HepG2 (cell line): ENCODE measurements around the gene ST6GALNAC2. TPM values are rescaled to one million over a fixed set of nuclear protein-coding genes. Genes with fewer than 3 reads are reported as not detected.
A peak's percentile ranks its signal among the peaks of the same experiment; 100 is the strongest.

Experiments
- CAMTA2 ChIP-seq: sonication (generic); formaldehyde crosslinking; IDR thresholded peaks from 2 replicates; pipeline ENCODE4 v1.4.0; 2020; ENCODE audit warnings: mild to moderate bottlenecking, missing genetic modification reagents, borderline replicate concordance
- DNMT1 ChIP-seq: sonication (generic); formaldehyde crosslinking; IDR thresholded peaks from 2 replicates; pipeline ENCODE4 v1.5.1; 2020; ENCODE audit warnings: mild to moderate bottlenecking, missing genetic modification reagents
- DR1 ChIP-seq: sonication (generic); formaldehyde crosslinking; IDR thresholded peaks from 2 replicates; pipeline ENCODE4 v1.8.0; 2021; ENCODE audit warnings: mild to moderate bottlenecking, missing genetic modification reagents, inconsistent platforms
- FOSL1 ChIP-seq: sonication (generic); formaldehyde crosslinking; IDR thresholded peaks from 2 replicates; pipeline ENCODE4 v1.9.0; 2021; ENCODE audit warnings: missing genetic modification reagents, borderline replicate concordance
- HDAC2 ChIP-seq: sonication (generic); formaldehyde crosslinking; IDR thresholded peaks from 2 replicates; pipeline ENCODE4 v1.4.0; 2020; ENCODE audit warnings: missing genetic modification reagents
- POLR2AphosphoS5 ChIP-seq: IDR thresholded peaks from 2 replicates; pipeline ENCODE4 v1.6.1; 2012; ENCODE audit warnings: low read depth, low read length
- RBAK ChIP-seq: sonication (generic); formaldehyde crosslinking; IDR thresholded peaks from 2 replicates; pipeline ENCODE4 v1.5.1; 2020; ENCODE audit warnings: mild to moderate bottlenecking, missing genetic modification reagents
- RCOR2 ChIP-seq: IDR thresholded peaks from 2 replicates; pipeline ENCODE4 v1.6.1; 2016; ENCODE audit warnings: missing biosample characterization, missing genetic modification reagents
- ZNF451 ChIP-seq: sonication (generic); formaldehyde crosslinking; IDR thresholded peaks from 2 replicates; pipeline ENCODE4 v1.5.0; 2020; ENCODE audit warnings: mild to moderate bottlenecking, missing genetic modification reagents
- ZNF747 ChIP-seq: sonication (generic); formaldehyde crosslinking; IDR thresholded peaks from 2 replicates; pipeline ENCODE4 v1.8.1; 2023; ENCODE audit warnings: missing genetic modification reagents, mild to moderate bottlenecking, borderline replicate concordance
- ZSCAN29 ChIP-seq: sonication (generic); formaldehyde crosslinking; conservative IDR thresholded peaks from 2 replicates; pipeline ENCODE4 v1.4.0; 2020; ENCODE audit warnings: mild to moderate bottlenecking, missing genetic modification reagents
- polyA plus RNA-seq, 8 experiments: library from polyadenylated mRNA; depleted of rRNA in 3 of 8; stranded (reverse) in 7 of 8; unstranded in 1 of 8; fragments of >200 nt; fragmentation: Illumina TruSeq in 4 of 8; extraction: Trizol in 4 of 8; gene quantifications; 2 replicates each; pipeline versions ENCODE4 v1.2.1 to v1.2.3, GENCODE V29; 2011 to 2016; ENCODE audit warnings: low read depth in 4 of 8, missing spikeins in 1 of 8, mixed read lengths in 1 of 8; ENCODE audit not compliant: insufficient read depth in 1 of 8
- total RNA-seq, 5 experiments: library from RNA; depleted of rRNA; stranded (reverse); fragments of >200 nt; fragmentation: Illumina TruSeq; extraction: Trizol; gene quantifications; 2 replicates each; pipeline ENCODE4 v1.2.3, GENCODE V29; 2016; ENCODE audit warnings: low read depth in 1 of 5
- TF ChIP-seq, protein P1 (sequence below): sonication (generic); formaldehyde crosslinking; IDR thresholded peaks from 2 replicates; pipeline ENCODE4 v1.8.0; 2023; ENCODE audit warnings: mild to moderate bottlenecking, missing genetic modification reagents
- TF ChIP-seq, protein P2 (sequence below): sonication (generic); formaldehyde crosslinking; IDR thresholded peaks from 2 replicates; pipeline ENCODE4 v1.4.0; 2020; ENCODE audit warnings: mild to moderate bottlenecking, low read depth, missing genetic modification reagents
- TF ChIP-seq, protein P3 (sequence below): sonication (generic); formaldehyde crosslinking; IDR thresholded peaks from 2 replicates; pipeline ENCODE4 v1.4.0; 2020; ENCODE audit warnings: missing genetic modification reagents; ENCODE audit errors: not compliant biosample characterization
- TF ChIP-seq, protein P4 (sequence below): sonication (generic); formaldehyde crosslinking; IDR thresholded peaks from 2 replicates; pipeline ENCODE4 v1.9.0; 2022; ENCODE audit warnings: missing genetic modification reagents, mild to moderate bottlenecking, borderline replicate concordance
- TF ChIP-seq, protein P5 (sequence below): sonication (generic); formaldehyde crosslinking; IDR thresholded peaks from 2 replicates; pipeline ENCODE4 v1.4.0; 2020; ENCODE audit warnings: mild to moderate bottlenecking, low read depth, missing genetic modification reagents
- TF ChIP-seq, protein P6 (sequence below): sonication (generic); formaldehyde crosslinking; IDR thresholded peaks from 2 replicates; pipeline ENCODE4 v1.4.0; 2020; ENCODE audit warnings: mild to moderate bottlenecking, missing genetic modification reagents

Gene ST6GALNAC2
- total and polyA plus RNA-seq, 2 of the 13 experiments (the other 11 are each of a cell fraction or from before 2014, with no cell fraction given): 0.12 to 0.49 TPM

DNA sequence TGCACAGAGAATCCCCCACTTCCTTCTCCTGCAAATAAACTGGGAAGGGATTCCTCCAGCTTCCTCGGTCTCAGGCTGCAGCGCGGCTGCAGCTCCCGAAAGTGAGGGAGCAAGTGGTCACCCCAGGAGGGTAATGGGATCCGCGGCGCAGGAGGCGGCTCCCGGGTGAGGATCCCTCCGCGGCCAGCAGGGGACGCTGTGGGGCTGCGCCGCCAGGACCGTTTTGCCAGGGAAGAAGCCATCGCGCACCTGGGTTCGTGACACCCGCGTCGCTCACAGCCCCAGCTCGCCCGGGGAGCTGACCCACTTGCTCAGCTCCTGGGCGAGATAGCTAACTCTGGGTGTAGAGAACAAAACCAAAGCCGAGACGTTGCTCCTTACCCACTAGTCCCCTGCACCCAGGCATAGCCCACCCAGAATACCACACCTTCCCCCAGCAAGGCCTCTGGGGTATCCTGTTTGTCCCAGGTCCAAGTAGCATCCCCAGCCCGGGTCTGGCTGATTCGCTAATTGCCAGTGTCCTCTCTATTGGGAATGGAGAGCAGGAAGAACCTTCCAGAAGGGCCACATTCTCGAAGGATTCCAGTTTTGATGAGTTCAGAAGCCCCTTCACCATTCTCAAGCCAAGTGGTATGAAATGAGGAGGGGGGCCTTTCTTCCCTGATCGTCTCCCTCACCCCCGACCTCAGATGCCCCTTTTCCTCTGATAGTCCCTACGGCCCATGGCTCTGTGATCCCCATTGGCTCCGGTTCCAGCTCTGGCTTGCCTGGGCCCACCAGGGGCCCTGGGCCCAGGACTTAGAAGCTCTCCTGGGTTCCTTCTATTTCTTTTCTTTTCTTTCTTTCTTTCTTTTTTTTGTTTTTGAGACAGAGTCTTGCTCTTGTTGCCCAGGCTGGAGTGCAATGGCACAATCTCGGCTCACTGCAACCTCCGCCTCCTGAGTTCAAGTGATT is 62.3 kb downstream of the ST6GALNAC2 start (continued):
- TF ChIP-seq, protein P1, sequence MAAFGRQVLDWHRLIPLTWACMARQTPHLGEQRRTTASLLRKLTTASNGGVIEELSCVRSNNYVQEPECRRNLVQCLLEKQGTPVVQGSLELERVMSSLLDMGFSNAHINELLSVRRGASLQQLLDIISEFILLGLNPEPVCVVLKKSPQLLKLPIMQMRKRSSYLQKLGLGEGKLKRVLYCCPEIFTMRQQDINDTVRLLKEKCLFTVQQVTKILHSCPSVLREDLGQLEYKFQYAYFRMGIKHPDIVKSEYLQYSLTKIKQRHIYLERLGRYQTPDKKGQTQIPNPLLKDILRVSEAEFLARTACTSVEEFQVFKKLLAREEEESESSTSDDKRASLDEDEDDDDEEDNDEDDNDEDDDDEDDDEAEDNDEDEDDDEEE: 0 out of 2 replicates have a peak, but pooled peaks have one; percentile 62
- TF ChIP-seq CAMTA2 (CRISPR knock-in tag) (no peak; the same call in 1 of the 2 replicates), RCOR2 (peak; percentile 68), ZSCAN29 (peak; percentile 74; the same call in 1 of the 2 replicates), POLR2AphosphoS5 (no peak), ZNF747 (CRISPR knock-in tag) (peak; percentile 94), HDAC2 (peak; percentile 79), DR1 (CRISPR knock-in tag) (no peak), DNMT1 (CRISPR knock-in tag) (peak; percentile 89; the same call in 1 of the 2 replicates), FOSL1 (no peak), RBAK (CRISPR knock-in tag) (0 out of 2 replicates have a peak, but pooled peaks have one; percentile 30), ZNF451 (CRISPR knock-in tag) (peak; percentile 75; the same call in 1 of the 2 replicates)
- TF ChIP-seq, protein P2, sequence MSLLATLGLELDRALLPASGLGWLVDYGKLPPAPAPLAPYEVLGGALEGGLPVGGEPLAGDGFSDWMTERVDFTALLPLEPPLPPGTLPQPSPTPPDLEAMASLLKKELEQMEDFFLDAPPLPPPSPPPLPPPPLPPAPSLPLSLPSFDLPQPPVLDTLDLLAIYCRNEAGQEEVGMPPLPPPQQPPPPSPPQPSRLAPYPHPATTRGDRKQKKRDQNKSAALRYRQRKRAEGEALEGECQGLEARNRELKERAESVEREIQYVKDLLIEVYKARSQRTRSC (CRISPR knock-in tag): 0 out of 2 replicates have a peak, but pooled peaks have one; percentile 35
- TF ChIP-seq, protein P3, sequence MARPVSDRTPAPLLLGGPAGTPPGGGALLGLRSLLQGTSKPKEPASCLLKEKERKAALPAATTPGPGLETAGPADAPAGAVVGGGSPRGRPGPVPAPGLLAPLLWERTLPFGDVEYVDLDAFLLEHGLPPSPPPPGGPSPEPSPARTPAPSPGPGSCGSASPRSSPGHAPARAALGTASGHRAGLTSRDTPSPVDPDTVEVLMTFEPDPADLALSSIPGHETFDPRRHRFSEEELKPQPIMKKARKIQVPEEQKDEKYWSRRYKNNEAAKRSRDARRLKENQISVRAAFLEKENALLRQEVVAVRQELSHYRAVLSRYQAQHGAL: peak; percentile 69
- TF ChIP-seq, protein P4, sequence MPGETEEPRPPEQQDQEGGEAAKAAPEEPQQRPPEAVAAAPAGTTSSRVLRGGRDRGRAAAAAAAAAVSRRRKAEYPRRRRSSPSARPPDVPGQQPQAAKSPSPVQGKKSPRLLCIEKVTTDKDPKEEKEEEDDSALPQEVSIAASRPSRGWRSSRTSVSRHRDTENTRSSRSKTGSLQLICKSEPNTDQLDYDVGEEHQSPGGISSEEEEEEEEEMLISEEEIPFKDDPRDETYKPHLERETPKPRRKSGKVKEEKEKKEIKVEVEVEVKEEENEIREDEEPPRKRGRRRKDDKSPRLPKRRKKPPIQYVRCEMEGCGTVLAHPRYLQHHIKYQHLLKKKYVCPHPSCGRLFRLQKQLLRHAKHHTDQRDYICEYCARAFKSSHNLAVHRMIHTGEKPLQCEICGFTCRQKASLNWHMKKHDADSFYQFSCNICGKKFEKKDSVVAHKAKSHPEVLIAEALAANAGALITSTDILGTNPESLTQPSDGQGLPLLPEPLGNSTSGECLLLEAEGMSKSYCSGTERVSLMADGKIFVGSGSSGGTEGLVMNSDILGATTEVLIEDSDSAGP (CRISPR knock-in tag): peak; percentile 85; the same call in 1 of the 2 replicates
- TF ChIP-seq, protein P5, sequence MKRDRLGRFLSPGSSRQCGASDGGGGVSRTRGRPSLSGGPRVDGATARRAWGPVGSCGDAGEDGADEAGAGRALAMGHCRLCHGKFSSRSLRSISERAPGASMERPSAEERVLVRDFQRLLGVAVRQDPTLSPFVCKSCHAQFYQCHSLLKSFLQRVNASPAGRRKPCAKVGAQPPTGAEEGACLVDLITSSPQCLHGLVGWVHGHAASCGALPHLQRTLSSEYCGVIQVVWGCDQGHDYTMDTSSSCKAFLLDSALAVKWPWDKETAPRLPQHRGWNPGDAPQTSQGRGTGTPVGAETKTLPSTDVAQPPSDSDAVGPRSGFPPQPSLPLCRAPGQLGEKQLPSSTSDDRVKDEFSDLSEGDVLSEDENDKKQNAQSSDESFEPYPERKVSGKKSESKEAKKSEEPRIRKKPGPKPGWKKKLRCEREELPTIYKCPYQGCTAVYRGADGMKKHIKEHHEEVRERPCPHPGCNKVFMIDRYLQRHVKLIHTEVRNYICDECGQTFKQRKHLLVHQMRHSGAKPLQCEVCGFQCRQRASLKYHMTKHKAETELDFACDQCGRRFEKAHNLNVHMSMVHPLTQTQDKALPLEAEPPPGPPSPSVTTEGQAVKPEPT (CRISPR knock-in tag): no peak
- TF ChIP-seq, protein P6, sequence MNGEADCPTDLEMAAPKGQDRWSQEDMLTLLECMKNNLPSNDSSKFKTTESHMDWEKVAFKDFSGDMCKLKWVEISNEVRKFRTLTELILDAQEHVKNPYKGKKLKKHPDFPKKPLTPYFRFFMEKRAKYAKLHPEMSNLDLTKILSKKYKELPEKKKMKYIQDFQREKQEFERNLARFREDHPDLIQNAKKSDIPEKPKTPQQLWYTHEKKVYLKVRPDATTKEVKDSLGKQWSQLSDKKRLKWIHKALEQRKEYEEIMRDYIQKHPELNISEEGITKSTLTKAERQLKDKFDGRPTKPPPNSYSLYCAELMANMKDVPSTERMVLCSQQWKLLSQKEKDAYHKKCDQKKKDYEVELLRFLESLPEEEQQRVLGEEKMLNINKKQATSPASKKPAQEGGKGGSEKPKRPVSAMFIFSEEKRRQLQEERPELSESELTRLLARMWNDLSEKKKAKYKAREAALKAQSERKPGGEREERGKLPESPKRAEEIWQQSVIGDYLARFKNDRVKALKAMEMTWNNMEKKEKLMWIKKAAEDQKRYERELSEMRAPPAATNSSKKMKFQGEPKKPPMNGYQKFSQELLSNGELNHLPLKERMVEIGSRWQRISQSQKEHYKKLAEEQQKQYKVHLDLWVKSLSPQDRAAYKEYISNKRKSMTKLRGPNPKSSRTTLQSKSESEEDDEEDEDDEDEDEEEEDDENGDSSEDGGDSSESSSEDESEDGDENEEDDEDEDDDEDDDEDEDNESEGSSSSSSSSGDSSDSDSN (CRISPR knock-in tag): peak; percentile 58; the same call in 1 of the 2 replicates
